T-helper 2 cell treated with Interferon-gamma antibody and Interleukin-4, amounts not matched to agents 100 ng/mL and 5 ng/mL, for 36 hours (primary cell): Measurements from ENCODE around the gene ZFHX3. TPM values are rescaled to one million over a fixed set of nuclear protein-coding genes. Genes with fewer than 3 reads are reported as not detected.

Experiments
- intact Hi-C: fragments of 100-400 bp; cut with micrococcal nuclease; formaldehyde crosslinking; loops from one replicate; pipeline ENCODE4 v1.15.1; 2023
- total RNA-seq: library from RNA; stranded (reverse); gene quantifications from 2 replicates; pipeline ENCODE4 v1.2.3, GENCODE V29; 2022

The ZFHX3 gene
- total RNA-seq, 1 donor from 2014 or later: 1.2 TPM

- intact Hi-C loops: no loop called here
Observed at GRCh38 chr16:72884573-72884972, 163.4 kb downstream of the ZFHX3 start.

- intact Hi-C loops: no loop called here
Observed at GRCh38 chr16:72884037-72884436, 163.9 kb downstream of the ZFHX3 start.

- intact Hi-C loops: loop anchor here (5.0 kb wide), 1 partner anchor 42 kb away; no protein-coding TSS in a partner anchor
Observed at GRCh38 chr16:72879846-72880245, 168.1 kb downstream of the ZFHX3 start.

GRCh38 chr16:72878301-72879269 lies 169.3 kb downstream of the ZFHX3 start:
- intact Hi-C loops: loop anchor here (5.0 kb wide), 1 partner anchor 44 kb away; no protein-coding TSS in a partner anchor

GRCh38 chr16:72877374-72878028 lies 170.4 kb downstream of the ZFHX3 start:
- intact Hi-C loops: loop anchor here (5.0 kb wide), 1 partner anchor 45 kb away; no protein-coding TSS in a partner anchor

- intact Hi-C loops: loop anchor here (5.0 kb wide), 1 partner anchor 45 kb away; no protein-coding TSS in a partner anchor
Observed at GRCh38 chr16:72876981-72877373, 171.0 kb downstream of the ZFHX3 start.

GRCh38 chr16:72876221-72876620 lies 171.7 kb downstream of the ZFHX3 start:
- intact Hi-C loops: loop anchor here (5.0 kb wide), 1 partner anchor 46 kb away; no protein-coding TSS in a partner anchor

GRCh38 chr16:72875291-72876031 lies 172.5 kb downstream of the ZFHX3 start:
- intact Hi-C loops: loop anchor here (5.0 kb wide), 1 partner anchor 47 kb away; no protein-coding TSS in a partner anchor

GRCh38 chr16:72873853-72874252 lies 174.1 kb downstream of the ZFHX3 start:
- intact Hi-C loops: no loop called here

- intact Hi-C loops: no loop called here
Observed at GRCh38 chr16:72873044-72873443, 174.9 kb downstream of the ZFHX3 start.

GRCh38 chr16:72865835-72866234 lies 182.1 kb downstream of the ZFHX3 start:
- intact Hi-C loops: no loop called here

- intact Hi-C loops: no loop called here
Observed at GRCh38 chr16:72865258-72865657, 182.7 kb downstream of the ZFHX3 start.

- intact Hi-C loops: no loop called here
Observed at GRCh38 chr16:72864130-72864833, 183.6 kb downstream of the ZFHX3 start.

- intact Hi-C loops: no loop called here
Observed at GRCh38 chr16:72862090-72862489, 185.8 kb downstream of the ZFHX3 start.

- intact Hi-C loops: no loop called here
Observed at GRCh38 chr16:72860726-72861562, 187.0 kb downstream of the ZFHX3 start.

GRCh38 chr16:72859581-72859980 lies 188.3 kb downstream of the ZFHX3 start:
- intact Hi-C loops: no loop called here

- intact Hi-C loops: no loop called here
Observed at GRCh38 chr16:72858665-72859493, 189.0 kb downstream of the ZFHX3 start.

GRCh38 chr16:72857834-72858664 lies 189.9 kb downstream of the ZFHX3 start:
- intact Hi-C loops: no loop called here
